ENCODE measurements around the gene ELFN1.

The ELFN1 gene

DNA sequence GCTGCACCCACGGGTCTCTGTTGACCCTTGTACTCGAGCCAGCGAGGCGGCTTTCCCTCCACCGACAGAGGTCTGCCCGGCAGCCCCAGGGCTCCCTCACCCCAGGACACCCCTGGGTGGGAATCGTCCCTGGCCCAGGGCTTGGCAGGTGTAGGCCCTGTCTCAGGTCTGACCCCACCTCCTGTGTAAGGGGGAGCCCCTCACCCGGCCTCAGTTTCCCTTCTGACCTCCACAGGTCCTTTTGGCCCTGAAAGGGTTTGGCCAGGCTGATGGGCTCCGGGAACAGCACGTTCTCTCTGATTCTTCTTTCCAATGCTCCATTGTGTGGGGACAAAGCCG, 25.0 kb upstream of the ELFN1 start:
- Histone ChIP-seq H3K4me1 (ENCODE audit: insufficient read depth, low read length, poor library complexity, severe bottlenecking) (no peaks in the 10 kb centered on the region), H2AFZ (ENCODE audit: low read length) (no peak overlapping the region), H3K79me2 (ENCODE audit: insufficient read depth, low read length) (no peaks in the 10 kb centered on the region), H3K4me3 (ENCODE audit: low read length, poor library complexity, severe bottlenecking) (no peak overlapping the region), H3F3A (ENCODE audit: low read depth) (no peaks in the 10 kb centered on the region), H3K9me2 (replicated peaks; ENCODE audit: low read depth, low read length) (no peaks in the 10 kb centered on the region), H3K9me3 (ENCODE audit: insufficient read depth, low read depth, low read length) (no peaks in the 10 kb centered on the region), H3K4me2 (ENCODE audit: low read depth, low read length, poor library complexity, severe bottlenecking) (no peak overlapping the region), H3K9ac (ENCODE audit: low read depth, low read length, poor library complexity, severe bottlenecking) (no peak overlapping the region), H3K36me3 (ENCODE audit: insufficient read depth, low read length) (no peaks in the 10 kb centered on the region), H4K20me1 (ENCODE audit: insufficient read depth, low read length, poor library complexity, severe bottlenecking) (no peaks in the 10 kb centered on the region), H3K27me3 (ENCODE audit: insufficient read depth, low read length, poor library complexity, severe bottlenecking) (no peaks in the 10 kb centered on the region)
- no peak for TF ChIP-seq EZH2phosphoT487 (IDR thresholded peaks at IDR 0.05; ENCODE audit: borderline replicate concordance)
- TF ChIP-seq, protein P1, sequence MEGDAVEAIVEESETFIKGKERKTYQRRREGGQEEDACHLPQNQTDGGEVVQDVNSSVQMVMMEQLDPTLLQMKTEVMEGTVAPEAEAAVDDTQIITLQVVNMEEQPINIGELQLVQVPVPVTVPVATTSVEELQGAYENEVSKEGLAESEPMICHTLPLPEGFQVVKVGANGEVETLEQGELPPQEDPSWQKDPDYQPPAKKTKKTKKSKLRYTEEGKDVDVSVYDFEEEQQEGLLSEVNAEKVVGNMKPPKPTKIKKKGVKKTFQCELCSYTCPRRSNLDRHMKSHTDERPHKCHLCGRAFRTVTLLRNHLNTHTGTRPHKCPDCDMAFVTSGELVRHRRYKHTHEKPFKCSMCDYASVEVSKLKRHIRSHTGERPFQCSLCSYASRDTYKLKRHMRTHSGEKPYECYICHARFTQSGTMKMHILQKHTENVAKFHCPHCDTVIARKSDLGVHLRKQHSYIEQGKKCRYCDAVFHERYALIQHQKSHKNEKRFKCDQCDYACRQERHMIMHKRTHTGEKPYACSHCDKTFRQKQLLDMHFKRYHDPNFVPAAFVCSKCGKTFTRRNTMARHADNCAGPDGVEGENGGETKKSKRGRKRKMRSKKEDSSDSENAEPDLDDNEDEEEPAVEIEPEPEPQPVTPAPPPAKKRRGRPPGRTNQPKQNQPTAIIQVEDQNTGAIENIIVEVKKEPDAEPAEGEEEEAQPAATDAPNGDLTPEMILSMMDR (conservative IDR thresholded peaks at IDR 0.05; ENCODE audit: low read length): no peak

DNA sequence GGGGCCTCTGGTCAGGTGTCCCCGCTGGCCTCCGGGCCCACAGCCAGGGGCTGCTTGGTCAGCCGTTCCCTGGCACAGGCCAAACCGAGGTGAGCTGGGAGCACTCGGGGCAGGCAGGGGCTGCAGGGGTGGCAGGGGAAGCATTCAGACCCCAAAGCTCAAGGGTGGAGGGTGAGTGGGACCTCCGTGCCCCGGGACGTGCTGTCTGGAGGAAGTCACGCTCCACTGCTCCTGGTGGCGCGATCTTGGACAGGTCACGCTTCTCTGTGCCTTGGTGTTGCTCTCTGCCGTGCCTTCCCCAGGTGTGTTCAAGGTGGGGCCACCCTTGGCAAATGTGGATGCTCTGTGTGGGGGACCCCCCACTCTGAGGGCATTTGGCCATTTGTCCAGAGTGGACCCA, 24.6 kb upstream of the ELFN1 start:
- TF ChIP-seq, protein P1 (conservative IDR thresholded peaks at IDR 0.05; ENCODE audit: low read length): no peak
- Histone ChIP-seq H3K27me3 (ENCODE audit: insufficient read depth, low read length, poor library complexity, severe bottlenecking) (no peaks in the 10 kb centered on the region), H3K79me2 (ENCODE audit: insufficient read depth, low read length) (no peaks in the 10 kb centered on the region)

DNA sequence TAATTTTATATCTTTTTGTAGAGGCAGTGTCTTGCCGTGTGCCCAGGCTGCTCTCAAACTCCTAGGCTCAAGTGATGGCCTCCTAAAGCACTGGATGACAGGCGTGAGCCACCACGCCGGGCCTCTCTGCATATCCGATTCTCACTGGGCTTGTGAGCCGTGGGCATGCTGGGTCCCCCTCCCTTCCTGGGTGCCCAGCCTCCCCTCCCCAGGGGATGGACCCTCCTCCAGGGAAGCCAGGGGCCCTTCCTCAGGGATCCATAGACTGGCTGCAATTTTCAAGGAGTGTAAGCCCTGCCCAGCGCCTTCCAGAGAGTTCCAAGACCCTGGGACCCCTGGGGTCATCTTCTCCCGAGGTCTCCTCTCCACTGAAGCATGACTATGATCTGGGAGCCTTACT, 23.7 kb upstream of the ELFN1 start:
- H3K4me2 ChIP-seq (ENCODE audit: low read depth, low read length, poor library complexity, severe bottlenecking): no peak overlapping the region
- no peak overlapping the region for H2AFZ ChIP-seq (ENCODE audit: low read length)

More for the DNA sequence above, 24.6 kb upstream of the ELFN1 start:
- Histone ChIP-seq H3K9me3 (ENCODE audit: insufficient read depth, low read depth, low read length) (no peaks in the 10 kb centered on the region), H3K9me2 (replicated peaks; ENCODE audit: low read depth, low read length) (no peaks in the 10 kb centered on the region), H3K36me3 (ENCODE audit: insufficient read depth, low read length) (no peaks in the 10 kb centered on the region), H3F3A (ENCODE audit: low read depth) (no peaks in the 10 kb centered on the region), H2AFZ (ENCODE audit: low read length) (no peak overlapping the region), H4K20me1 (ENCODE audit: insufficient read depth, low read length, poor library complexity, severe bottlenecking) (no peaks in the 10 kb centered on the region), H3K4me1 (ENCODE audit: insufficient read depth, low read length, poor library complexity, severe bottlenecking) (no peaks in the 10 kb centered on the region), H3K4me3 (ENCODE audit: low read length, poor library complexity, severe bottlenecking) (no peak overlapping the region), H3K4me2 (ENCODE audit: low read depth, low read length, poor library complexity, severe bottlenecking) (no peak overlapping the region), H3K9ac (ENCODE audit: low read depth, low read length, poor library complexity, severe bottlenecking) (no peak overlapping the region)

More for the DNA sequence above, 23.7 kb upstream of the ELFN1 start:
- Histone ChIP-seq H3K27me3 (ENCODE audit: insufficient read depth, low read length, poor library complexity, severe bottlenecking) (no peaks in the 10 kb centered on the region), H3F3A (ENCODE audit: low read depth) (no peaks in the 10 kb centered on the region), H3K79me2 (ENCODE audit: insufficient read depth, low read length) (no peaks in the 10 kb centered on the region), H3K4me3 (ENCODE audit: low read length, poor library complexity, severe bottlenecking) (no peak overlapping the region), H3K4me1 (ENCODE audit: insufficient read depth, low read length, poor library complexity, severe bottlenecking) (no peaks in the 10 kb centered on the region), H4K20me1 (ENCODE audit: insufficient read depth, low read length, poor library complexity, severe bottlenecking) (no peaks in the 10 kb centered on the region), H3K9ac (ENCODE audit: low read depth, low read length, poor library complexity, severe bottlenecking) (no peak overlapping the region), H3K9me2 (replicated peaks; ENCODE audit: low read depth, low read length) (no peaks in the 10 kb centered on the region), H3K9me3 (ENCODE audit: insufficient read depth, low read depth, low read length) (no peaks in the 10 kb centered on the region), H3K36me3 (ENCODE audit: insufficient read depth, low read length) (no peaks in the 10 kb centered on the region)
- TF ChIP-seq, protein P1 (conservative IDR thresholded peaks at IDR 0.05; ENCODE audit: low read length): no peak
- TF ChIP-seq EZH2phosphoT487 (IDR thresholded peaks at IDR 0.05; ENCODE audit: borderline replicate concordance): no peak

Measured in Loucy (cell line).